ENCODE results near the gene ANTKMT.

DNA sequence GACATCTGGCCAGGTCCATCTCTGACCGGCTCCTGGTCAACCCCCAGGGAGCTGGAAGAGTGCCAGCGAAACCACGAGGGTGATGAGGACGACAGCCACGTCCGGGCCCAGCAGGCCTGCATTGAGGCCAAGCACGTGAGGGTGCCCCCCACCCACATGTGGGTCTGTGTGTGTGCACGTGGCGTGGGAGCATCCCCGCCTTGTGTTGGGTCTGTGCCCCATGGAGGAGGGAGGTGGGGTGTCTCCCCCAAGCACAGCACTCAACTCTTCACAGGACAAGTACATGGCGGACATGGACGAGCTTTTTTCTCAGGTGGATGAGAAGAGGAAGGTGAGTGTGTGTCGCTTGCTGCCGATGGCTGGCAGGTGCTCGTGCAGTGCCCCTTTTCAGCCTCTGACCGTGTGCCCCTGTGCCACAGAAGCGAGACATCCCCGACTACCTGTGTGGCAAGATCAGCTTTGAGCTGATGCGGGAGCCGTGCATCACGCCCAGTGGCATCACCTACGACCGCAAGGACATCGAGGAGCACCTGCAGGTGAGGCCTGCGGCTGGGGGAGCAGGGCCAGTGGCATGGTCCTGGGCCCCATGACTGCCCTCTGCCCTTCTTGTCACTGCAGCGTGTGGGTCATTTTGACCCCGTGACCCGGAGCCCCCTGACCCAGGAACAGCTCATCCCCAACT lies 39.1 kb upstream of the ANTKMT start:
- TF ChIP-seq EZH2 (IDR thresholded peaks at IDR 0.05; ENCODE audit: insufficient read depth, low read length) = no peak
- TF ChIP-seq, protein P1, sequence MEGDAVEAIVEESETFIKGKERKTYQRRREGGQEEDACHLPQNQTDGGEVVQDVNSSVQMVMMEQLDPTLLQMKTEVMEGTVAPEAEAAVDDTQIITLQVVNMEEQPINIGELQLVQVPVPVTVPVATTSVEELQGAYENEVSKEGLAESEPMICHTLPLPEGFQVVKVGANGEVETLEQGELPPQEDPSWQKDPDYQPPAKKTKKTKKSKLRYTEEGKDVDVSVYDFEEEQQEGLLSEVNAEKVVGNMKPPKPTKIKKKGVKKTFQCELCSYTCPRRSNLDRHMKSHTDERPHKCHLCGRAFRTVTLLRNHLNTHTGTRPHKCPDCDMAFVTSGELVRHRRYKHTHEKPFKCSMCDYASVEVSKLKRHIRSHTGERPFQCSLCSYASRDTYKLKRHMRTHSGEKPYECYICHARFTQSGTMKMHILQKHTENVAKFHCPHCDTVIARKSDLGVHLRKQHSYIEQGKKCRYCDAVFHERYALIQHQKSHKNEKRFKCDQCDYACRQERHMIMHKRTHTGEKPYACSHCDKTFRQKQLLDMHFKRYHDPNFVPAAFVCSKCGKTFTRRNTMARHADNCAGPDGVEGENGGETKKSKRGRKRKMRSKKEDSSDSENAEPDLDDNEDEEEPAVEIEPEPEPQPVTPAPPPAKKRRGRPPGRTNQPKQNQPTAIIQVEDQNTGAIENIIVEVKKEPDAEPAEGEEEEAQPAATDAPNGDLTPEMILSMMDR (IDR thresholded peaks at IDR 0.05; ENCODE audit: insufficient read depth, low read depth, low read length) = no peak

All from astrocyte (in vitro differentiated cells and primary cell).